HG03095 (cell line): ENCODE results near the gene PIRT.

ENCODE experiments used
- ATAC-seq: cut with Tn5 transposase; IDR thresholded peaks from one replicate; pipeline ENCODE4 v1.9.1; 2021; ENCODE audit warnings: moderate library complexity; ENCODE audit not compliant: unreplicated experiment

The PIRT gene

GRCh38 chr17:10790491-10791401 is 47.1 kb downstream of the PIRT start:
- no peak for ATAC-seq

- no peak for ATAC-seq
These were observed 48.1 kb downstream of the PIRT start for GRCh38 chr17:10789694-10790271.

GRCh38 chr17:10787306-10788045 is 50.4 kb downstream of the PIRT start:
- no peak for ATAC-seq

DNA sequence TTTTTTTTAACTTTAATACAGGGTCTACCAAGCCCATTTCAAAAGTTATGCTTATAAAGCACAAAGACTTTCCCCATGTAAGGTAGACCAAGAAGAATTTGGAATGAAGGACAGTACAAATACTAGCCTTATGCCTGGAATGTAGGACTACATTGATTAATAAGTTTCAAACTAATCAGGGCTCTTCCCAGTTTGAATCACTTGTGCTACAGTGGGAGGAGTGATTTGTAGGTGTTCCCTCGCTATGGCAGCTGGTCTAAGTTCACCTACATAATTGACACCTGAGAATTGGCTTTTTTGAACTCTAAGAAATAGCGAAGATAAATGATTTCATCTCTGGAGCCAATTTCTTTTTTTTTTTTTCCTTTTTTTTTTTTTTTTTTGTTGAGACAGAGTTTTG is 52.6 kb downstream of the PIRT start:
- ATAC-seq, result no peak

DNA sequence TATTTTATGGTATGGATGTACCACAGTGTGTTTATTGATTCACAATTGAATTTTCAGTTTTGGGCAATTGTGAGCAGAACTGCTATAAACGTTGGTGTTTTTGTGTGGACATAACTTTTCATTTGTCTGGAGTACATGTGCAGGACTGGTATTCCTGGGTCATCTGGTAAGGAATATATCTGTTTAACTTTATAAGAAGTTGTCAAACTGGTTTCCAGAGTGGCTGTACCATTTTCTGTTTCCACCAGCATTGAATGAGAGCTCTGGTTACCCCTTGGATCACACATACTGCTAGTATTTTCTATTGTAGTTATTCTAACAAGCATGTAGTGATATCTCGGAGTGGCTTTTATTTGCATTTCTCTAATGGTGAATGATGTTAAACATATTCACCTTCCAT is 58.3 kb downstream of the PIRT start:
- no peak for ATAC-seq

DNA sequence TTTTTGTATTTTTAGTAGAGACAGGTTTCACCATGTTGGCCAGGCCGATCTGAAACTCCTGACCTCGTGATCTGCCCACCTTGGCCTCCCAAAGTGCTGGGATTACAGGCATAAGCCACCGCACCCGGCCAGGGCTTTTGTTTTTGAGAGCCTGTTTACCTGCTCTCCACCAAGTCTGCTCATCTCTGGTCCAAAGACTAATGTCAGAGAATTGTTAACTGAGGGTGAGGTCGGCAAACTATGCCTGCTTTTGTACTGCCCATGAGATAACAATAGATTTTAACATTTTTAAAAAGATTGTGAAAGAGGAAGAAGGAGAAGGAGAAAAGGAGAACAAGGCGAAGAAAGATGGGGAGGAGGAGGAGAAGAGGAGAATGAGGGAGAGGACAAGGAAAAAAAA is 60.0 kb downstream of the PIRT start:
- ATAC-seq, result no peak

DNA sequence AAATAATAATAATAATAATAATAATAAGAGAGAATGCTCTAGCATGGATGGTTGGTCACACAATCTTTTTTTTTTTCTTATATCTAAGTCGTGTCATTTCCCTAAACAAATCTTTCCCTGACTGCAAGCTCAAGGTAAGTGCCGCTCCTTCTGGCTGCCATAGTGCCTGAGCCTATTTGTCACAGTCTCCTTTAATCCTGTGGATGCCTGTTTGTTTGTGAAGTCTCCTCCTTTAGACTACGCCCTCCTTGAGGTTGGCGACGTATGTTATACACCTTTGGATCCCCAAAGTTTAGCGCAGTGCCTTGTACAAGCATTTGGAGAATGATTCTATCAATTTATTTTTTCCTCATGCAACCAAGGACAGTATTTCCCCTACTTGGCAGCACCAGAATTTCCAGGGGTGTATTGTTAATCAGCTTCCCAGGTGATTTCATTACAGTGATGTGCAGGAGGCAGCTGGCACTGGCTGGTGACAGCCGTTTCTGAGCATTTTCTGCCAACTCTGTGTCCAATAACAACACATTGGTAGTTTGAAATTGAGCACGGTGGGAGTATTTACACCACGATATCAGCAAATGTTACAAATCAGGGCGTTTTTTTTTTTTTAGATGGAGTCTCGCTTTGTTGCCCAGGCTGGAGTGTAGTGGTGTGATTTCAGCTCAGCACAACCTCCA is 60.6 kb downstream of the PIRT start:
- no peak for ATAC-seq

DNA sequence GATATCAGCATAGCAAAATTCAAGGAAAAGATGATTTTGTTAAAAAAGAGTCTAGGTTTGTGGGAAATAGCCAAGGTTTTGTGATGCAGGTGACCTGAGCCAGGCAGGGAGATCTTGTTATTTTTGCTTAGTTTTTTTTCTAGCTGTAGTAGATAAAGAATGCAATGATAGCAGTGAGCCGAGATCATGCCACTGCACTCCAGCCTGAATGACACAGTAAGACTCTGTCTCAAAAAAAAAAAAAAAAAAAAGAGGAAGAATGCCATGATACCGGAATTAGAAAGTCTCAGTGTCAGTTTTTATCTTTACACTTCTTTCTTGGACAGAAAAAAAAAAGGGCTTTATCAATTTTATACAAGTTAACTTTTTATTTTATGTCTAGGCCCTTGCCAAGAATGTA is 61.5 kb downstream of the PIRT start:
- no peak for ATAC-seq

- ATAC-seq, result no peak
These were observed 62.0 kb downstream of the PIRT start for GRCh38 chr17:10775740-10776356.

GRCh38 chr17:10775058-10775457 is 62.8 kb downstream of the PIRT start:
- no peak for ATAC-seq

DNA sequence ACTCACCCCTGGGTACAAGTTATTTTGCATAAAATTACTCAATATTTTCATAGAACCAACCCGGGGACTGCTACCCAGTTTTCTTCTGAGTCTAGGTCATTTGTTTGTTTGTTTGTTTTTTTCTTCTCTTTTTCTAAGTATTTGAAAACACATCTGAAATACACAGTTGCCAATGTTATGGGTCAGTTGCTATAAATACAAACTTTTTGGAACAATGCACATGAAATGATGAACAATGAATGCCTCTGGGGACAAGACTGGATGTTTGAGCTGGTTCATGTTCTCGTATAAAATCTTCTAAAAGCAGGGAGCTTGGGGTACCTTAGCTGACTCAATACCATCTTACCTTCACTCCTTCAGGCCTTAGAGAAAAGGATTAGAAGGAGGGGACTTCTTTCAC is 64.5 kb downstream of the PIRT start:
- ATAC-seq, result no peak
